H1 (cell line): ENCODE results near the gene CELF4. TPM values are rescaled to one million over a fixed set of nuclear protein-coding genes. Genes with fewer than 3 reads are reported as not detected.
A peak's percentile ranks its signal among the peaks of the same experiment; 100 is the strongest.

Experiments used
- CTCF ChIA-PET: fragments of 300-600 bp; sonication (Branson Sonifier 250); formaldehyde crosslinking; loops from one replicate; lab custom pipeline; 2021; ENCODE audit not compliant: partially characterized antibody; lab: Charles Lee
- POLR2A ChIA-PET: fragments of 300-600 bp; sonication (Branson Sonifier 250); formaldehyde crosslinking; loops from one replicate; lab custom pipeline; 2021; ENCODE audit warnings: inconsistent platforms; ENCODE audit not compliant: partially characterized antibody; lab: Charles Lee
- DNase-seq, 2 experiments: peaks; one replicate each; pipeline versions ENCODE4 v3.0.0 to v3.0.0-alpha.2; 2010 to 2022; ENCODE audit warnings: low spot score in 2 of 2, low read depth in 1 of 2, mixed read lengths in 1 of 2
- FAIRE-seq: peaks from 2 replicates; lab custom pipeline; 2011; peaks lifted over from hg19 to GRCh38; lab: Jason Lieb, UNC
- H2AFZ ChIP-seq: 2 replicates; pipeline ENCODE4 v1.8.1; 2012; ENCODE audit warnings: low read length, inconsistent platforms
- H2AK5ac ChIP-seq: 2 replicates; pipeline ENCODE4 v1.6.1; 2013; ENCODE audit warnings: low read depth, low read length
- H2BK120ac ChIP-seq: replicated peaks from 2 replicates; pipeline ENCODE3; 2013; ENCODE audit warnings: low read depth, low read length, inconsistent platforms
- H2BK12ac ChIP-seq: 2 replicates; pipeline ENCODE4 v1.6.1; 2013; ENCODE audit warnings: low read depth, low read length
- H2BK15ac ChIP-seq: 2 replicates; pipeline ENCODE4 v1.6.1; 2013; ENCODE audit warnings: low read length
- H2BK20ac ChIP-seq: 2 replicates; pipeline ENCODE4 v1.6.1; 2013; ENCODE audit warnings: low read length
- H2BK5ac ChIP-seq: 2 replicates; pipeline ENCODE4 v1.6.1; 2013; ENCODE audit warnings: low read depth, low read length
- H3K14ac ChIP-seq: 2 replicates; pipeline ENCODE4 v1.6.1; 2013; ENCODE audit warnings: inconsistent platforms; ENCODE audit not compliant: insufficient read length
- H3K18ac ChIP-seq: 2 replicates; pipeline ENCODE4 v1.6.1; 2013; ENCODE audit warnings: low read length; ENCODE audit errors: extremely low read depth
- H3K23ac ChIP-seq: 2 replicates; pipeline ENCODE4 v1.6.1; 2013; ENCODE audit warnings: inconsistent platforms; ENCODE audit not compliant: insufficient read length
- H3K23me2 ChIP-seq: 2 replicates; pipeline ENCODE4 v1.6.1; 2013; ENCODE audit warnings: low read depth, low read length
- H3K27ac ChIP-seq: 2 replicates; pipeline ENCODE4 v1.6.1; 2011; ENCODE audit warnings: low read depth, low read length, inconsistent platforms
- H3K27me3 ChIP-seq, 4 experiments: replicated peaks in 1 of 4; 1 replicate in 1 of 4; 2 replicates in 3 of 4; pipeline versions ENCODE4 v1.6.1 to v1.8.1; 2011 to 2013; ENCODE audit warnings: low read length in 3 of 4, mild to moderate bottlenecking in 3 of 4, inconsistent platforms in 2 of 4, mixed read lengths in 2 of 4, moderate library complexity in 1 of 4; ENCODE audit not compliant: control insufficient read depth in 3 of 4, insufficient read depth in 3 of 4; ENCODE audit errors: extremely low read depth in 1 of 4
- H3K36me3 ChIP-seq, 4 experiments: 2 replicates each; pipeline versions ENCODE4 v1.6.1 to v1.8.1; 2011 to 2013; ENCODE audit warnings: mild to moderate bottlenecking in 4 of 4, low read length in 3 of 4, moderate library complexity in 2 of 4, control low read depth in 1 of 4, inconsistent platforms in 1 of 4; ENCODE audit not compliant: insufficient read depth in 4 of 4, control insufficient read depth in 2 of 4
- H3K4ac ChIP-seq: replicated peaks from 2 replicates; pipeline ENCODE3; 2013; ENCODE audit warnings: low read length, low read depth, mixed read lengths, inconsistent platforms; ENCODE audit not compliant: insufficient read length
- H3K4me1 ChIP-seq, 4 experiments: replicated peaks in 1 of 4; 1 replicate in 1 of 4; 2 replicates in 3 of 4; pipeline versions ENCODE4 v1.6.1 to v1.8.1; 2011 to 2013; ENCODE audit warnings: low read length in 3 of 4, inconsistent platforms in 2 of 4, mixed read lengths in 1 of 4; ENCODE audit not compliant: insufficient read depth in 4 of 4, control insufficient read depth in 3 of 4
- H3K4me2 ChIP-seq, 2 experiments: 2 replicates each; pipeline versions ENCODE4 v1.6.1 to v1.8.1; 2011 to 2013; ENCODE audit warnings: low read depth in 2 of 2, low read length in 2 of 2, control low read depth in 1 of 2, inconsistent platforms in 1 of 2, mild to moderate bottlenecking in 1 of 2; ENCODE audit not compliant: insufficient read depth in 1 of 2
- H3K4me3 ChIP-seq, 4 experiments: fragments of 200-600, 300-600 bp in 1 of 4; sonication (generic), shearing (Covaris generic), sonication (Bioruptor Twin) in 1 of 4; 2 replicates each; pipeline versions ENCODE4 v1.5.1 to v1.8.1; 2011 to 2016; ENCODE audit warnings: low read length in 4 of 4, low read depth in 3 of 4, control low read depth in 2 of 4, inconsistent platforms in 2 of 4, mild to moderate bottlenecking in 2 of 4, mixed read lengths in 1 of 4, moderate library complexity in 1 of 4; ENCODE audit not compliant: insufficient read depth in 2 of 4; ENCODE audit errors: extremely low read depth in 1 of 4
- H3K56ac ChIP-seq: replicated peaks from 2 replicates; pipeline ENCODE3; 2013; ENCODE audit warnings: low read depth, mild to moderate bottlenecking, mixed read lengths, low read length, inconsistent platforms; ENCODE audit not compliant: insufficient read length
- H3K79me1 ChIP-seq: 2 replicates; pipeline ENCODE4 v1.6.1; 2013; ENCODE audit warnings: low read depth, low read length, control low read depth
- H3K79me2 ChIP-seq, 2 experiments: 2 replicates each; pipeline versions ENCODE4 v1.6.1 to v1.8.1; 2012 to 2013; ENCODE audit warnings: low read length in 2 of 2, mild to moderate bottlenecking in 2 of 2, inconsistent platforms in 1 of 2; ENCODE audit not compliant: insufficient read depth in 2 of 2, control insufficient read depth in 1 of 2
- H3K9ac ChIP-seq, 4 experiments: replicated peaks in 1 of 4; 1 replicate in 1 of 4; 2 replicates in 3 of 4; pipeline versions ENCODE4 v1.6.1 to v1.8.1; 2011 to 2013; ENCODE audit warnings: low read depth in 3 of 4, low read length in 3 of 4, control low read depth in 2 of 4, mild to moderate bottlenecking in 2 of 4, moderate library complexity in 2 of 4, inconsistent platforms in 1 of 4; ENCODE audit errors: extremely low read depth in 1 of 4
- H3K9me3 ChIP-seq, 2 experiments: 2 replicates each; pipeline versions ENCODE4 v1.6.1 to v1.8.1; 2012 to 2013; ENCODE audit warnings: mild to moderate bottlenecking in 2 of 2, moderate library complexity in 2 of 2, control low read depth in 1 of 2, inconsistent platforms in 1 of 2, low read depth in 1 of 2, low read length in 1 of 2, mixed read lengths in 1 of 2; ENCODE audit not compliant: insufficient read depth in 2 of 2
- H4K20me1 ChIP-seq, 2 experiments: replicated peaks in 1 of 2; 2 replicates each; pipeline versions ENCODE3 to v1.8.1; 2011 to 2013; ENCODE audit warnings: inconsistent platforms in 2 of 2, low read length in 2 of 2, mild to moderate bottlenecking in 1 of 2; ENCODE audit not compliant: insufficient read depth in 2 of 2, control insufficient read depth in 1 of 2
- H4K5ac ChIP-seq: 2 replicates; pipeline ENCODE4 v1.6.1; 2013; ENCODE audit warnings: low read length, low read depth, mixed read lengths, inconsistent platforms; ENCODE audit not compliant: insufficient read length
- H4K8ac ChIP-seq: 2 replicates; pipeline ENCODE4 v1.8.0; 2013; ENCODE audit warnings: mild to moderate bottlenecking, moderate library complexity, low read length, inconsistent platforms; ENCODE audit not compliant: insufficient read depth; ENCODE audit errors: extremely low read depth
- H4K91ac ChIP-seq: replicated peaks from 2 replicates; pipeline ENCODE3; 2013; ENCODE audit warnings: low read length, mixed read lengths, inconsistent platforms; ENCODE audit not compliant: insufficient read length
- ATF3 ChIP-seq: IDR thresholded peaks from 2 replicates; pipeline ENCODE4 v1.6.1; 2011; ENCODE audit warnings: low read depth, mild to moderate bottlenecking, low read length; ENCODE audit not compliant: insufficient read depth
- CREB1 ChIP-seq: IDR thresholded peaks from 2 replicates; pipeline ENCODE4 v1.6.1; 2012; ENCODE audit warnings: inconsistent platforms
- CTCF ChIP-seq, 3 experiments: IDR thresholded peaks; 1 replicate in 2 of 3; 2 replicates in 1 of 3; pipeline versions ENCODE4 v1.5.1 to v1.6.1; 2011; ENCODE audit warnings: low read length in 3 of 3, mild to moderate bottlenecking in 3 of 3, inconsistent platforms in 2 of 3, low read depth in 1 of 3, moderate library complexity in 1 of 3; ENCODE audit not compliant: insufficient read depth in 1 of 3; ENCODE audit errors: control extremely low read depth in 1 of 3
- NANOG ChIP-seq: IDR thresholded peaks from 2 replicates; pipeline ENCODE4 v1.6.1; 2011; ENCODE audit warnings: low read length, low read depth, mild to moderate bottlenecking, inconsistent platforms; ENCODE audit not compliant: insufficient read depth, poor library complexity, severe bottlenecking
- NRF1 ChIP-seq: IDR thresholded peaks from 2 replicates; pipeline ENCODE4 v1.6.1; 2011; ENCODE audit warnings: mild to moderate bottlenecking, low read depth, low read length, improper control_type of control experiment
- RAD21 ChIP-seq, 2 experiments: IDR thresholded peaks in 1 of 2; conservative IDR thresholded peaks in 1 of 2; 2 replicates each; pipeline ENCODE4 v1.6.1; 2011; ENCODE audit warnings: low read depth in 2 of 2, low read length in 2 of 2, improper control_type of control experiment in 1 of 2, inconsistent platforms in 1 of 2, mild to moderate bottlenecking in 1 of 2, moderate library complexity in 1 of 2
- RFX5 ChIP-seq: IDR thresholded peaks from 2 replicates; pipeline ENCODE4 v1.6.1; 2011; ENCODE audit warnings: low read depth, low read length, improper control_type of control experiment, borderline replicate concordance
- SP4 ChIP-seq: IDR thresholded peaks from 2 replicates; pipeline ENCODE4 v1.6.1; 2012; ENCODE audit warnings: low read length, inconsistent platforms
- TBP ChIP-seq: IDR thresholded peaks from 2 replicates; pipeline ENCODE4 v1.6.1; 2011; ENCODE audit warnings: low read depth, low read length, improper control_type of control experiment
- WGBS, 2 experiments: shearing (Covaris generic) in 1 of 2; methylation state at CpG; one replicate each; pipeline versions ENCODE4 v1.1.6 to v1.1.7; 2013 to 2015; ENCODE audit warnings: low lambda C conversion rate in 2 of 2, mixed read lengths in 2 of 2, inconsistent platforms in 1 of 2, low coverage in 1 of 2, missing lambda C conversion rate in 1 of 2; ENCODE audit not compliant: insufficient replicate concordance in 2 of 2, insufficient coverage in 1 of 2, insufficient read length in 1 of 2; ENCODE audit errors: extremely low coverage in 1 of 2, missing lambda C conversion rate in 1 of 2; 5-methylcytosine and 5-hydroxymethylcytosine counted together
- polyA plus RNA-seq, 7 experiments: library from polyadenylated mRNA; depleted of rRNA in 3 of 7; stranded (reverse) in 5 of 7; unstranded in 2 of 7; fragments of >200 nt in 5 of 7; fragments of 200-250 nt in 2 of 7; gene quantifications; 1 replicate in 5 of 7; 2 replicates in 1 of 7; 4 replicates in 1 of 7; pipeline versions ENCODE4 v1.2.1 to v1.2.3, GENCODE V29; 2011 to 2013; ENCODE audit warnings: missing spikeins in 2 of 7, mixed read lengths in 2 of 7
- total RNA-seq: library from RNA; stranded (reverse); fragmentation: NEBNext Ultra II Directional; extraction: Animal tissue kit (Norgen Biotek cat#: 25700); gene quantifications from 2 replicates; pipeline ENCODE4 v1.2.1, GENCODE V29; 2021

The CELF4 gene
- total and polyA plus RNA-seq, 2 of the 8 experiments (the other 6 are each of a cell fraction or from before 2014, with no cell fraction given) = 1.6 to 3.4 TPM

GRCh38 chr18:37493352-37493935 is 72.2 kb downstream of the CELF4 start:
- Histone ChIP-seq H3K9ac (no peak overlapping the region), H2AFZ (no peak overlapping the region), H4K20me1 (no peaks in the 10 kb centered on the region), H3K27me3 (peaks cover 0 to 3% (median 0%) of the 10 kb centered on the region in 4 experiments; a peak in 4 of 7 replicates), H4K8ac (no peak overlapping the region), H3K27ac (no peak overlapping the region), H3K4ac (no peak overlapping the region), H2BK20ac (peak overlapping the region; percentile 43; the same call in 1 of the 2 replicates), H2BK15ac (no peak overlapping the region; the same call in 1 of the 2 replicates), H2AK5ac (no peak overlapping the region), H4K5ac (no peak overlapping the region), H3K4me3 (no peak overlapping the region), H2BK12ac (no peak overlapping the region), H3K23ac (no peak overlapping the region), H4K91ac (no peak overlapping the region), H3K79me2 (no peaks in the 10 kb centered on the region), H2BK5ac (no peak overlapping the region), H3K79me1 (no peaks in the 10 kb centered on the region), H3K23me2 (no peaks in the 10 kb centered on the region), H3K14ac (no peak overlapping the region), H3K4me2 (no peak overlapping the region), H3K9me3 (no peaks in the 10 kb centered on the region), H3K56ac (no peak overlapping the region), H3K36me3 (no peaks in the 10 kb centered on the region; a peak in 2 of 8 replicates), H2BK120ac (no peak overlapping the region), H3K18ac (no peak overlapping the region; the same call in 1 of the 2 replicates), H3K4me1 (peaks cover 0 to 29% (median 11%) of the 10 kb centered on the region in 4 experiments; a peak in 6 of 7 replicates)
- DNase-seq = no peak
- ChIA-PET CTCF (interaction anchor here (0.6 to 5.6 kb wide), 17 partner anchors 8 to 155 kb away, joined by 3 to 34 read pairs (median 6); no protein-coding TSS in a partner anchor), POLR2A (interaction anchor here (0.8 kb wide), 1 partner anchor 15 kb away, joined by 3 read pairs; no protein-coding TSS in a partner anchor)
- WGBS, 2 experiments = 72% methylated on average over 5 of the region's 7 CpGs; no CpG with 5 or more reads in 1 of the 2 experiments
- FAIRE-seq = no peak
- TF ChIP-seq NANOG (no peak), RAD21 (IDR thresholded peaks at IDR 0.05 in 1 of 2, conservative IDR thresholded peaks at IDR 0.05 in 1 of 2; ENCODE audit: low read depth in 2 of 2, low read length in 2 of 2) (peak; percentile 11 to 31; a peak in 1 of 4 replicates), ATF3 (no peak), RFX5 (no peak), TBP (no peak), NRF1 (no peak), CTCF (IDR thresholded peaks at IDR 0.05; ENCODE audit: control extremely low read depth in 1 of 3, insufficient read depth in 1 of 3, low read depth in 1 of 3, low read length in 3 of 3) (peak in 1 of 3 experiments; percentile 19; a peak in 1 of 4 replicates), SP4 (no peak), CREB1 (no peak)
